ACC112 (cell line): ENCODE data around the gene CAPN5.

Experiments used
- H2AFZ ChIP-seq: fragments of 200-600 bp; sonication (generic); one replicate; pipeline ENCODE4 v1.6.0; 2017; ENCODE audit warnings: antibody characterized with exemption, low read length; ENCODE audit not compliant: unreplicated experiment
- H3K27ac ChIP-seq: fragments of 200-600 bp; sonication (generic); 2 replicates; pipeline ENCODE4 v1.5.1; 2014; ENCODE audit warnings: low read depth, mild to moderate bottlenecking, antibody characterized with exemption, low read length, moderate library complexity
- H3K27me3 ChIP-seq: fragments of 200-600 bp; sonication (generic); 2 replicates; pipeline ENCODE4 v1.6.1; 2014; ENCODE audit warnings: mild to moderate bottlenecking, antibody characterized with exemption, low read length, moderate library complexity, mixed read lengths; ENCODE audit not compliant: insufficient read depth
- H3K36me3 ChIP-seq: fragments of 200-600 bp; sonication (generic); 2 replicates; pipeline ENCODE4 v1.6.1; 2016; ENCODE audit warnings: mild to moderate bottlenecking, antibody characterized with exemption, low read length, moderate library complexity, mixed read lengths; ENCODE audit not compliant: insufficient read depth
- H3K4me1 ChIP-seq: fragments of 200-600 bp; sonication (generic); one replicate; pipeline ENCODE4 v1.6.1; 2016; ENCODE audit warnings: low read length, mixed read lengths; ENCODE audit not compliant: insufficient read depth, unreplicated experiment, control insufficient read depth
- H3K4me3 ChIP-seq: fragments of 200-600 bp; sonication (generic); 2 replicates; pipeline ENCODE4 v1.5.1; 2014; ENCODE audit warnings: mild to moderate bottlenecking, low read depth, low read length
- H3K79me2 ChIP-seq: fragments of 200-600 bp; sonication (generic); one replicate; pipeline ENCODE4 v1.6.0; 2016; ENCODE audit warnings: low read length; ENCODE audit not compliant: control insufficient read depth, unreplicated experiment, insufficient read depth

CAPN5 gene

GRCh38 chr11:77082838-77083565, 16.2 kb downstream of the CAPN5 start:
- no peak overlapping the region for H3K4me3 ChIP-seq
- no peaks in the 10 kb centered on the region for H3K36me3 ChIP-seq
- no peak overlapping the region for H2AFZ ChIP-seq
- H3K27me3 ChIP-seq: no peaks in the 10 kb centered on the region
- peaks cover 19% of the 10 kb centered on the region for H3K79me2 ChIP-seq
- peak overlapping the region; percentile 28; the same call in 1 of the 2 replicates for H3K27ac ChIP-seq
- peaks cover 24% of the 10 kb centered on the region for H3K4me1 ChIP-seq

GRCh38 chr11:77083566-77084245, 16.9 kb downstream of the CAPN5 start:
- H3K4me1 ChIP-seq: peaks cover 24% of the 10 kb centered on the region
- no peaks in the 10 kb centered on the region for H3K36me3 ChIP-seq
- no peak overlapping the region for H3K4me3 ChIP-seq
- no peak overlapping the region for H2AFZ ChIP-seq
- peaks cover 19% of the 10 kb centered on the region for H3K79me2 ChIP-seq
- H3K27me3 ChIP-seq: no peaks in the 10 kb centered on the region
- H3K27ac ChIP-seq: no peak overlapping the region

- Histone ChIP-seq H3K36me3 (no peaks in the 10 kb centered on the region), H3K79me2 (peaks cover 18% of the 10 kb centered on the region), H3K27me3 (no peaks in the 10 kb centered on the region), H3K4me3 (no peak overlapping the region), H3K27ac (no peak overlapping the region), H3K4me1 (peaks cover 24% of the 10 kb centered on the region), H2AFZ (no peak overlapping the region)
Measured at GRCh38 chr11:77084581-77085191, 17.9 kb downstream of the CAPN5 start.

- Histone ChIP-seq H3K36me3 (no peaks in the 10 kb centered on the region), H3K4me1 (peaks cover 20% of the 10 kb centered on the region)
Measured at GRCh38 chr11:77085652-77086051, 18.9 kb downstream of the CAPN5 start.

GRCh38 chr11:77086521-77087472, 20.0 kb downstream of the CAPN5 start:
- Histone ChIP-seq H3K36me3 (no peaks in the 10 kb centered on the region), H2AFZ (no peak overlapping the region), H3K4me1 (peaks cover 11% of the 10 kb centered on the region), H3K27ac (no peak overlapping the region), H3K4me3 (no peak overlapping the region), H3K79me2 (peaks cover 4% of the 10 kb centered on the region), H3K27me3 (no peaks in the 10 kb centered on the region)

More at GRCh38 chr11:77085652-77086051, 18.9 kb downstream of the CAPN5 start:
- Histone ChIP-seq H3K79me2 (peaks cover 8% of the 10 kb centered on the region), H3K27ac (no peak overlapping the region), H2AFZ (no peak overlapping the region), H3K4me3 (no peak overlapping the region), H3K27me3 (no peaks in the 10 kb centered on the region)

GRCh38 chr11:77087723-77088225, 21.0 kb downstream of the CAPN5 start:
- Histone ChIP-seq H3K27me3 (no peaks in the 10 kb centered on the region), H2AFZ (no peak overlapping the region), H3K36me3 (no peaks in the 10 kb centered on the region), H3K79me2 (no peaks in the 10 kb centered on the region), H3K27ac (no peak overlapping the region), H3K4me1 (peaks cover 5% of the 10 kb centered on the region), H3K4me3 (no peak overlapping the region)

GRCh38 chr11:77088236-77089003, 21.6 kb downstream of the CAPN5 start:
- no peaks in the 10 kb centered on the region for H3K79me2 ChIP-seq
- no peaks in the 10 kb centered on the region for H3K27me3 ChIP-seq
- H3K4me1 ChIP-seq: no peaks in the 10 kb centered on the region
- no peak overlapping the region for H2AFZ ChIP-seq
- no peak overlapping the region for H3K4me3 ChIP-seq
- H3K36me3 ChIP-seq: no peaks in the 10 kb centered on the region
- H3K27ac ChIP-seq: no peak overlapping the region

- no peaks in the 10 kb centered on the region for H3K36me3 ChIP-seq
- no peaks in the 10 kb centered on the region for H3K4me1 ChIP-seq
- no peak overlapping the region for H3K4me3 ChIP-seq
- H3K27ac ChIP-seq: no peak overlapping the region
- no peaks in the 10 kb centered on the region for H3K27me3 ChIP-seq
- no peak overlapping the region for H2AFZ ChIP-seq
- H3K79me2 ChIP-seq: no peaks in the 10 kb centered on the region
Measured at GRCh38 chr11:77089004-77089545, 22.3 kb downstream of the CAPN5 start.

- H3K4me1 ChIP-seq: no peaks in the 10 kb centered on the region
- H2AFZ ChIP-seq: no peak overlapping the region
- no peaks in the 10 kb centered on the region for H3K79me2 ChIP-seq
- H3K4me3 ChIP-seq: no peak overlapping the region
- H3K27ac ChIP-seq: no peak overlapping the region
- H3K36me3 ChIP-seq: no peaks in the 10 kb centered on the region
- no peaks in the 10 kb centered on the region for H3K27me3 ChIP-seq
Measured at GRCh38 chr11:77090046-77090372, 23.2 kb downstream of the CAPN5 start.
